Activated naive CD4-positive, alpha-beta T cell treated with anti-CD3 and anti-CD28 coated beads, Interleukin-2, amount 50 U/mL, for 16 hours (primary cell): Measurements from ENCODE around the gene TMEM255B.
"Not testable (repeated sequence)": the region's sequence is repeated elsewhere in the genome, so short reads cannot be mapped to it uniquely, and the experiment has no call there.

Experiments used
- DNase-seq: peaks from one replicate; pipeline ENCODE4 v3.0.0-alpha.2; 2020

TMEM255B gene

GRCh38 chr13:113735194-113735593 lies 23.8 kb upstream of the TMEM255B start:
- DNase-seq, result no peak

GRCh38 chr13:113735750-113736149 lies 23.3 kb upstream of the TMEM255B start:
- DNase-seq, result no peak

GRCh38 chr13:113736258-113736731 lies 22.7 kb upstream of the TMEM255B start:
- DNase-seq, result no peak

- no peak for DNase-seq
Observed at GRCh38 chr13:113737803-113738202, 21.2 kb upstream of the TMEM255B start.

GRCh38 chr13:113739527-113740285 lies 19.3 kb upstream of the TMEM255B start:
- DNase-seq, result no peak

GRCh38 chr13:113740286-113740556 lies 18.8 kb upstream of the TMEM255B start:
- no peak for DNase-seq

- DNase-seq, result no peak
Observed at GRCh38 chr13:113740661-113741060, 18.4 kb upstream of the TMEM255B start.

- DNase-seq, result no peak
Observed at GRCh38 chr13:113741191-113741668, 17.8 kb upstream of the TMEM255B start.

GRCh38 chr13:113742000-113742441 lies 17.0 kb upstream of the TMEM255B start:
- peak; percentile 30 for DNase-seq

- no peak for DNase-seq
Observed at GRCh38 chr13:113742445-113743120, 16.4 kb upstream of the TMEM255B start.

GRCh38 chr13:113743366-113744195 lies 15.4 kb upstream of the TMEM255B start:
- DNase-seq, result no peak

- DNase-seq, result no peak
Observed at GRCh38 chr13:113744197-113745000, 14.6 kb upstream of the TMEM255B start.

GRCh38 chr13:113745059-113745458 lies 14.0 kb upstream of the TMEM255B start:
- DNase-seq, result no peak

- DNase-seq, result not testable (repeated sequence)
Observed at GRCh38 chr13:113745500-113746142, 13.4 kb upstream of the TMEM255B start.

GRCh38 chr13:113746143-113746525 lies 12.9 kb upstream of the TMEM255B start:
- no peak for DNase-seq

GRCh38 chr13:113746671-113747070 lies 12.4 kb upstream of the TMEM255B start:
- no peak for DNase-seq

GRCh38 chr13:113747291-113747833 lies 11.7 kb upstream of the TMEM255B start:
- DNase-seq, result no peak

GRCh38 chr13:113748101-113748861 lies 10.7 kb upstream of the TMEM255B start:
- no peak for DNase-seq

- no peak for DNase-seq
Observed at GRCh38 chr13:113748862-113749451, 10.1 kb upstream of the TMEM255B start.

- no peak for DNase-seq
Observed at GRCh38 chr13:113749507-113749906, 9.5 kb upstream of the TMEM255B start.

GRCh38 chr13:113749967-113750366 lies 9.1 kb upstream of the TMEM255B start:
- no peak for DNase-seq
